Glutamatergic neuron (in vitro differentiated cells): ENCODE measurements around the gene PARM1. TPM values are rescaled to one million over a fixed set of nuclear protein-coding genes. Genes with fewer than 3 reads are reported as not detected.

Experiments
- DNase-seq: peaks from one replicate; pipeline ENCODE4 v3.0.0; 2022
- H3K27ac Mint-ChIP-seq: one replicate; pipeline ENCODE4 v1.8.0; 2020; ENCODE audit warnings: mild to moderate bottlenecking, mixed read lengths, inconsistent platforms; ENCODE audit not compliant: unreplicated experiment
- H3K27me3 Mint-ChIP-seq: one replicate; pipeline ENCODE4 v1.8.0; 2020; ENCODE audit warnings: mild to moderate bottlenecking, moderate library complexity, mixed read lengths, inconsistent platforms; ENCODE audit not compliant: unreplicated experiment
- H3K36me3 Mint-ChIP-seq: one replicate; pipeline ENCODE4 v1.8.0; 2020; ENCODE audit warnings: mild to moderate bottlenecking, mixed read lengths, inconsistent platforms; ENCODE audit not compliant: unreplicated experiment
- H3K4me1 Mint-ChIP-seq: one replicate; pipeline ENCODE4 v1.8.0; 2020; ENCODE audit warnings: mild to moderate bottlenecking, low read depth, mixed read lengths, inconsistent platforms; ENCODE audit not compliant: unreplicated experiment
- H3K4me3 Mint-ChIP-seq: one replicate; pipeline ENCODE4 v1.8.0; 2020; ENCODE audit warnings: mild to moderate bottlenecking, mixed read lengths, inconsistent platforms; ENCODE audit not compliant: unreplicated experiment
- H3K9me3 Mint-ChIP-seq: one replicate; pipeline ENCODE4 v1.8.0; 2020; ENCODE audit warnings: mild to moderate bottlenecking, moderate library complexity, mixed read lengths, inconsistent platforms; ENCODE audit not compliant: unreplicated experiment
- CTCF ChIP-seq: fragments of 200-600 bp; sonication (generic); IDR thresholded peaks from one replicate; pipeline ENCODE4 v1.5.0; 2021; ENCODE audit not compliant: partially characterized antibody, unreplicated experiment
- total RNA-seq: library from RNA; stranded (reverse); fragmentation: NEBNext Ultra II Directional; extraction: Animal tissue kit (Norgen Biotek cat#: 25700); gene quantifications from one replicate; pipeline ENCODE4 v1.2.1, GENCODE V29; 2021; ENCODE audit not compliant: unreplicated experiment

Gene PARM1
- total RNA-seq, 1 donor from 2014 or later = 94.3 TPM

GRCh38 chr4:74906771-74907170, 26.1 kb upstream of the PARM1 start:
- no peak for DNase-seq
- Mint-ChIP-seq H3K4me3 (no peak overlapping the region), H3K27me3 (peaks cover 3% of the 10 kb centered on the region), H3K9me3 (no peaks in the 10 kb centered on the region), H3K4me1 (peaks cover 5% of the 10 kb centered on the region), H3K27ac (no peak overlapping the region), H3K36me3 (no peaks in the 10 kb centered on the region)
- TF ChIP-seq CTCF = no peak

- H3K9me3 Mint-ChIP-seq = peaks cover 3% of the 10 kb centered on the region
- no peak overlapping the region for H3K27ac Mint-ChIP-seq
- no peaks in the 10 kb centered on the region for H3K27me3 Mint-ChIP-seq
- DNase-seq = no peak
- H3K4me1 Mint-ChIP-seq = no peaks in the 10 kb centered on the region
- no peak for TF ChIP-seq CTCF
- H3K4me3 Mint-ChIP-seq = no peak overlapping the region
- H3K36me3 Mint-ChIP-seq = no peaks in the 10 kb centered on the region
Measured at GRCh38 chr4:74919783-74920182, 13.1 kb upstream of the PARM1 start.

- Mint-ChIP-seq H3K4me3 (no peak overlapping the region), H3K4me1 (no peaks in the 10 kb centered on the region), H3K9me3 (peaks cover 2% of the 10 kb centered on the region), H3K27me3 (no peaks in the 10 kb centered on the region), H3K27ac (no peak overlapping the region), H3K36me3 (no peaks in the 10 kb centered on the region)
- TF ChIP-seq CTCF = no peak
- no peak for DNase-seq
Measured at GRCh38 chr4:74920704-74921103, 12.2 kb upstream of the PARM1 start.

GRCh38 chr4:74921490-74921889, 11.4 kb upstream of the PARM1 start:
- no peak overlapping the region for H3K4me3 Mint-ChIP-seq
- no peak overlapping the region for H3K27ac Mint-ChIP-seq
- DNase-seq = no peak
- no peak for TF ChIP-seq CTCF
- H3K9me3 Mint-ChIP-seq = no peaks in the 10 kb centered on the region
- H3K27me3 Mint-ChIP-seq = no peaks in the 10 kb centered on the region
- H3K36me3 Mint-ChIP-seq = no peaks in the 10 kb centered on the region
- no peaks in the 10 kb centered on the region for H3K4me1 Mint-ChIP-seq

- no peaks in the 10 kb centered on the region for H3K4me1 Mint-ChIP-seq
- no peak for TF ChIP-seq CTCF
- no peak overlapping the region for H3K27ac Mint-ChIP-seq
- H3K27me3 Mint-ChIP-seq = no peaks in the 10 kb centered on the region
- H3K9me3 Mint-ChIP-seq = no peaks in the 10 kb centered on the region
- H3K4me3 Mint-ChIP-seq = no peak overlapping the region
- H3K36me3 Mint-ChIP-seq = no peaks in the 10 kb centered on the region
- DNase-seq = no peak
Measured at GRCh38 chr4:74926007-74926406, 6.9 kb upstream of the PARM1 start.
